ENCODE measurements around the gene RNU4-1. TPM values are rescaled to one million over a fixed set of nuclear protein-coding genes. Genes with fewer than 3 reads are reported as not detected.

RNU4-1 gene
- total RNA-seq, 1 donor from 2014 or later, result 1,738 TPM

- no peak for TF ChIP-seq CTCF (IDR thresholded peaks at IDR 0.05)
- no peak for DNase-seq (ENCODE audit: low spot score)
- Mint-ChIP-seq H3K4me1 (ENCODE audit: low read depth) (no peaks in the 10 kb centered on the region), H3K9me3 (ENCODE audit: low read depth) (no peaks in the 10 kb centered on the region), H3K4me3 (ENCODE audit: unreplicated experiment) (no peak overlapping the region), H3K36me3 (ENCODE audit: low read depth) (no peaks in the 10 kb centered on the region), H3K27ac (ENCODE audit: unreplicated experiment) (no peak overlapping the region), H3K27me3 (ENCODE audit: low read depth) (no peaks in the 10 kb centered on the region)
Observed at GRCh38 chr12:120276734-120277133, 16.3 kb downstream of the RNU4-1 start.

GRCh38 chr12:120267736-120268135 lies 25.3 kb downstream of the RNU4-1 start:
- H3K9me3 Mint-ChIP-seq (ENCODE audit: low read depth), result no peaks in the 10 kb centered on the region
- H3K4me3 Mint-ChIP-seq (ENCODE audit: unreplicated experiment), result no peak overlapping the region
- H3K27ac Mint-ChIP-seq (ENCODE audit: unreplicated experiment), result no peak overlapping the region
- H3K4me1 Mint-ChIP-seq (ENCODE audit: low read depth), result peaks cover 26% of the 10 kb centered on the region
- no peaks in the 10 kb centered on the region for H3K36me3 Mint-ChIP-seq (ENCODE audit: low read depth)
- no peak for TF ChIP-seq CTCF (IDR thresholded peaks at IDR 0.05)
- no peaks in the 10 kb centered on the region for H3K27me3 Mint-ChIP-seq (ENCODE audit: low read depth)
- DNase-seq (ENCODE audit: low spot score), result no peak

- no peaks in the 10 kb centered on the region for H3K36me3 Mint-ChIP-seq (ENCODE audit: low read depth)
- no peaks in the 10 kb centered on the region for H3K9me3 Mint-ChIP-seq (ENCODE audit: low read depth)
- DNase-seq (ENCODE audit: low spot score), result no peak
- peak overlapping the region; percentile 13 for H3K27ac Mint-ChIP-seq (ENCODE audit: unreplicated experiment)
- H3K4me3 Mint-ChIP-seq (ENCODE audit: unreplicated experiment), result peak overlapping the region; percentile 59
- no peak for TF ChIP-seq CTCF (IDR thresholded peaks at IDR 0.05)
- H3K27me3 Mint-ChIP-seq (ENCODE audit: low read depth), result no peaks in the 10 kb centered on the region
- peaks cover 40% of the 10 kb centered on the region for H3K4me1 Mint-ChIP-seq (ENCODE audit: low read depth)
Observed at GRCh38 chr12:120266180-120266870, 26.7 kb downstream of the RNU4-1 start.

GRCh38 chr12:120265473-120266179 lies 27.4 kb downstream of the RNU4-1 start, which contains the start of gene PXN:
PXN (minus strand) TSS chr12:120265730; CDS start chr12:120265629, 101 bp downstream.
- peak; percentile 85 for DNase-seq (ENCODE audit: low spot score)
- H3K27ac Mint-ChIP-seq (ENCODE audit: unreplicated experiment), result peak within 1 kb of the TSS; percentile 95
- H3K27me3 Mint-ChIP-seq (ENCODE audit: low read depth), result no peaks in the 10 kb centered on the region
- H3K36me3 Mint-ChIP-seq (ENCODE audit: low read depth), result no peaks in the 10 kb centered on the region
- H3K4me3 Mint-ChIP-seq (ENCODE audit: unreplicated experiment), result peak within 1 kb of the TSS; percentile 93
- H3K9me3 Mint-ChIP-seq (ENCODE audit: low read depth), result no peaks in the 10 kb centered on the region
- peaks cover 44% of the 10 kb centered on the region for H3K4me1 Mint-ChIP-seq (ENCODE audit: low read depth)
- peak; percentile 85 for TF ChIP-seq CTCF (IDR thresholded peaks at IDR 0.05)

- Mint-ChIP-seq H3K9me3 (ENCODE audit: low read depth) (no peaks in the 10 kb centered on the region), H3K27ac (ENCODE audit: unreplicated experiment) (peak overlapping the region; percentile 95), H3K4me1 (ENCODE audit: low read depth) (peaks cover 50% of the 10 kb centered on the region), H3K4me3 (ENCODE audit: unreplicated experiment) (peak overlapping the region; percentile 93), H3K36me3 (ENCODE audit: low read depth) (no peaks in the 10 kb centered on the region), H3K27me3 (ENCODE audit: low read depth) (no peaks in the 10 kb centered on the region)
- TF ChIP-seq CTCF (IDR thresholded peaks at IDR 0.05), result no peak
- DNase-seq (ENCODE audit: low spot score), result no peak
Observed at GRCh38 chr12:120264904-120265472, 28.0 kb downstream of the RNU4-1 start.
